Left lung (tissue), 10 donors: Measurements from ENCODE around the gene DNAJB5. TPM values are rescaled to one million over a fixed set of nuclear protein-coding genes. Genes with fewer than 3 reads are reported as not detected.

Source experiments
- ATAC-seq: fragments of 200-7000 bp; cut with Tn5 transposase; one replicate; pipeline ENCODE4 v1.9.1; 2020; ENCODE audit warnings: moderate library complexity
- DNase-seq, 4 donors: peaks; one replicate each; pipeline ENCODE4 v3.0.0-alpha.2; 2013 to 2020
- H3K27ac ChIP-seq, 2 donors: fragments of 200-600 bp; sonication (generic) in 1 of 2; one replicate each; pipeline versions ENCODE4 v1.5.0 to v1.8.0; 2020 to 2021
- H3K27me3 ChIP-seq, 2 donors: fragments of 200-600 bp; sonication (generic) in 1 of 2; one replicate each; pipeline versions ENCODE4 v1.5.0 to v1.8.0; 2020 to 2021
- H3K36me3 ChIP-seq, 2 donors: fragments of 200-600 bp; sonication (generic) in 1 of 2; one replicate each; pipeline versions ENCODE4 v1.5.0 to v1.8.0; 2020 to 2021
- H3K4me1 ChIP-seq, 2 donors: fragments of 200-600 bp; one replicate each; pipeline ENCODE4 v1.8.0; 2021
- H3K4me3 ChIP-seq, 2 donors: fragments of 200-600 bp; sonication (generic) in 1 of 2; one replicate each; pipeline versions ENCODE4 v1.5.0 to v1.8.0; 2020 to 2021; ENCODE audit warnings: mild to moderate bottlenecking in 1 of 2
- H3K9me3 ChIP-seq, 2 donors: fragments of 200-600 bp; sonication (generic) in 1 of 2; one replicate each; pipeline versions ENCODE4 v1.5.0 to v1.8.0; 2020 to 2021
- CTCF ChIP-seq, 2 donors: fragments of 200-600 bp; sonication (generic) in 1 of 2; IDR thresholded peaks; one replicate each; pipeline versions ENCODE4 v1.5.0 to v1.8.0; 2021; ENCODE audit warnings: antibody characterized with exemption in 2 of 2
- intact Hi-C, 2 donors: fragments of 100-400 bp; cut with DNase I; formaldehyde crosslinking; loops; one replicate each; pipeline versions ENCODE4 v1.11.2 to v1.14.2; 2022
- polyA plus RNA-seq, 6 donors: library from polyadenylated mRNA; unstranded; fragments of 120-200 nt; gene quantifications; one replicate each; pipeline ENCODE4 v1.2.1, GENCODE V29; 2013; ENCODE audit not compliant: insufficient read length in 6 of 6
- total RNA-seq, 2 donors: library from RNA; stranded (reverse); fragmentation: NEBNext Ultra II Directional; extraction: Animal tissue kit (Norgen Biotek cat#: 25700); gene quantifications; one replicate each; pipeline ENCODE4 v1.2.1, GENCODE V29; 2021
- donor health status: DM: no; HTN: yes; CAD: no.
- donor health status: DM: no; HTN: no; CAD: no.

The DNAJB5 gene
- total and polyA plus RNA-seq, 8 donors: 6.9 to 14.4 (median 8.9) TPM

GRCh38 chr9:35028341-35028740, 38.8 kb downstream of the DNAJB5 start:
- Histone ChIP-seq H3K27me3 (no peaks in the 10 kb centered on the region), H3K4me1 (no peaks in the 10 kb centered on the region), H3K4me3 (no peak overlapping the region), H3K36me3 (no peaks in the 10 kb centered on the region), H3K9me3 (no peaks in the 10 kb centered on the region), H3K27ac (no peak overlapping the region)
- no peak for TF ChIP-seq CTCF (IDR thresholded peaks at IDR 0.05)
- intact Hi-C loops: no loop called here
- ATAC-seq: no peak
- no peak for DNase-seq

GRCh38 chr9:35029241-35029640, 39.7 kb downstream of the DNAJB5 start:
- TF ChIP-seq CTCF (IDR thresholded peaks at IDR 0.05): no peak
- Histone ChIP-seq H3K27ac (no peak overlapping the region), H3K27me3 (no peaks in the 10 kb centered on the region), H3K9me3 (no peaks in the 10 kb centered on the region), H3K4me3 (no peak overlapping the region), H3K36me3 (no peaks in the 10 kb centered on the region), H3K4me1 (no peaks in the 10 kb centered on the region)
- no peak for DNase-seq
- intact Hi-C loops: no loop called here
- ATAC-seq: no peak

GRCh38 chr9:35029852-35030251, 40.3 kb downstream of the DNAJB5 start:
- intact Hi-C loops: no loop called here
- Histone ChIP-seq H3K27me3 (no peaks in the 10 kb centered on the region), H3K4me1 (no peaks in the 10 kb centered on the region), H3K9me3 (no peaks in the 10 kb centered on the region), H3K4me3 (no peak overlapping the region), H3K27ac (no peak overlapping the region), H3K36me3 (no peaks in the 10 kb centered on the region)
- peak in 1 of 4 donors; percentile 16 for DNase-seq
- no peak for ATAC-seq
- TF ChIP-seq CTCF (IDR thresholded peaks at IDR 0.05): no peak

GRCh38 chr9:35033101-35033500, 43.6 kb downstream of the DNAJB5 start:
- no peak for TF ChIP-seq CTCF (IDR thresholded peaks at IDR 0.05)
- ATAC-seq (no peak), DNase-seq (no peak)
- no peak overlapping the region for H3K4me3 ChIP-seq
- no peaks in the 10 kb centered on the region for H3K9me3 ChIP-seq
- H3K4me1 ChIP-seq: peaks cover 0 to 5% of the 10 kb centered on the region in 2 donors
- H3K27me3 ChIP-seq: no peaks in the 10 kb centered on the region
- peaks cover 0 to 3% of the 10 kb centered on the region in 2 donors for H3K36me3 ChIP-seq
- H3K27ac ChIP-seq: no peak overlapping the region
- intact Hi-C loops: no loop called here

GRCh38 chr9:35035851-35036701, 46.5 kb downstream of the DNAJB5 start:
- H3K27me3 ChIP-seq: no peaks in the 10 kb centered on the region
- peaks cover 0 to 5% of the 10 kb centered on the region in 2 donors for H3K4me1 ChIP-seq
- peak overlapping the region; percentile 8 to 31 for H3K4me3 ChIP-seq
- intact Hi-C loops: no loop called here
- H3K9me3 ChIP-seq: no peaks in the 10 kb centered on the region
- DNase-seq (peak; percentile 45 to 87 (median 66)), ATAC-seq (peak; percentile 93)
- H3K36me3 ChIP-seq: peaks cover 0 to 7% of the 10 kb centered on the region in 2 donors
- TF ChIP-seq CTCF (IDR thresholded peaks at IDR 0.05): no peak
- no peak overlapping the region for H3K27ac ChIP-seq
